ENCODE results near the gene PCSK5. TPM values are rescaled to one million over a fixed set of nuclear protein-coding genes. Genes with fewer than 3 reads are reported as not detected.

The PCSK5 gene
- polyA plus RNA-seq, 3 donors, result 4.8 to 13.0 (median 7.1) TPM

GRCh38 chr9:76403352-76403751 is 512.9 kb downstream of the PCSK5 start:
- Mint-ChIP-seq H3K36me3 (no peaks in the 10 kb centered on the region), H3K4me3 (peak overlapping the region; percentile 24 to 60), H3K4me1 (peaks cover 20% of the 10 kb centered on the region), H3K9me3 (no peaks in the 10 kb centered on the region), H3K27ac (peak overlapping the region; percentile 11 to 81 (median 66)), H3K27me3 (ENCODE audit: low read depth in 3 of 3) (peaks cover 0 to 6% (median 0%) of the 10 kb centered on the region in 3 donors)
- no CpG with 5 or more reads among the region's 2 CpGs for WGBS (ENCODE audit: insufficient coverage)
- Histone ChIP-seq H3K27me3 (ENCODE audit: control insufficient read depth in 2 of 2, insufficient read depth in 2 of 2, low read length in 2 of 2) (no peaks in the 10 kb centered on the region), H3K36me3 (replicated peaks in 1 of 2; ENCODE audit: control insufficient read depth in 1 of 2, insufficient read depth in 2 of 2, low read length in 2 of 2) (no peaks in the 10 kb centered on the region), H3K4me2 (replicated peaks; ENCODE audit: extremely low read depth, low read length, poor library complexity, severe bottlenecking) (peak overlapping the region; percentile 65), H3K4me3 (replicated peaks in 1 of 3; ENCODE audit: low read depth in 2 of 3, low read length in 3 of 3) (peak overlapping the region in 1 of 3 experiments; percentile 45), H3K4me1 (ENCODE audit: control insufficient read depth in 1 of 2, insufficient read depth in 2 of 2, low read length in 2 of 2) (peaks cover 3 to 8% of the 10 kb centered on the region in 2 donors), H3K27ac (ENCODE audit: low read depth in 1 of 2, low read length in 2 of 2) (peak overlapping the region in 1 of 2 donors; percentile 63), H4K20me1 (ENCODE audit: insufficient read depth, low read length) (no peaks in the 10 kb centered on the region), H3K9me3 (replicated peaks in 1 of 2; ENCODE audit: control insufficient read depth in 1 of 2, insufficient read depth in 1 of 2, low read length in 2 of 2) (no peaks in the 10 kb centered on the region), H3K9ac (ENCODE audit: insufficient read depth, low read length, poor library complexity, severe bottlenecking) (no peak overlapping the region), H3K79me2 (ENCODE audit: insufficient read depth, low read length) (no peaks in the 10 kb centered on the region), H2AFZ (ENCODE audit: insufficient read depth, low read depth, low read length, poor library complexity, severe bottlenecking) (peak overlapping the region; percentile 62)
- TF ChIP-seq CTCF (IDR thresholded peaks at IDR 0.05), result peak; percentile 56
- intact Hi-C loops (cut with micrococcal nuclease), result loop anchor here in 1 of 2 donors (10.0 kb wide), 1 partner anchor 51 kb away; the partner anchor contains the start of gene GCNT1
- peak; percentile 53 to 64 (median 60) for DNase-seq

GRCh38 chr9:76404401-76404800 is 513.9 kb downstream of the PCSK5 start:
- no peak overlapping the region for H3K4me2 ChIP-seq (replicated peaks; ENCODE audit: extremely low read depth, low read length, poor library complexity, severe bottlenecking)
- no peak for TF ChIP-seq CTCF (IDR thresholded peaks at IDR 0.05)
- no peaks in the 10 kb centered on the region for H4K20me1 ChIP-seq (ENCODE audit: insufficient read depth, low read length)
- no peak overlapping the region for H3K27ac ChIP-seq (ENCODE audit: low read depth in 1 of 2, low read length in 2 of 2)
- no peak overlapping the region for H3K9ac ChIP-seq (ENCODE audit: insufficient read depth, low read length, poor library complexity, severe bottlenecking)
- no peaks in the 10 kb centered on the region for H3K9me3 Mint-ChIP-seq
- no CpG with 5 or more reads among the region's 1 CpG for WGBS (ENCODE audit: insufficient coverage)
- H3K36me3 ChIP-seq (replicated peaks in 1 of 2; ENCODE audit: control insufficient read depth in 1 of 2, insufficient read depth in 2 of 2, low read length in 2 of 2), result no peaks in the 10 kb centered on the region
- intact Hi-C loops (cut with micrococcal nuclease), result loop anchor here in 1 of 2 donors (10.0 kb wide), 1 partner anchor 50 kb away; the partner anchor contains the start of gene GCNT1
- H3K4me1 ChIP-seq (ENCODE audit: control insufficient read depth in 1 of 2, insufficient read depth in 2 of 2, low read length in 2 of 2), result peaks cover 3 to 8% of the 10 kb centered on the region in 2 donors
- H3K4me3 ChIP-seq (replicated peaks in 1 of 3; ENCODE audit: low read depth in 2 of 3, low read length in 3 of 3), result no peak overlapping the region
- no peaks in the 10 kb centered on the region for H3K9me3 ChIP-seq (replicated peaks in 1 of 2; ENCODE audit: control insufficient read depth in 1 of 2, insufficient read depth in 1 of 2, low read length in 2 of 2)
- no peak overlapping the region for H3K27ac Mint-ChIP-seq
- peaks cover 0 to 7% (median 0%) of the 10 kb centered on the region in 3 donors for H3K27me3 Mint-ChIP-seq (ENCODE audit: low read depth in 3 of 3)
- H3K27me3 ChIP-seq (ENCODE audit: control insufficient read depth in 2 of 2, insufficient read depth in 2 of 2, low read length in 2 of 2), result no peaks in the 10 kb centered on the region
- no peak overlapping the region for H3K4me3 Mint-ChIP-seq
- DNase-seq, result no peak
- no peaks in the 10 kb centered on the region for H3K36me3 Mint-ChIP-seq
- H3K79me2 ChIP-seq (ENCODE audit: insufficient read depth, low read length), result no peaks in the 10 kb centered on the region
- H3K4me1 Mint-ChIP-seq, result peaks cover 24% of the 10 kb centered on the region
- no peak overlapping the region for H2AFZ ChIP-seq (ENCODE audit: insufficient read depth, low read depth, low read length, poor library complexity, severe bottlenecking)
